HUES6 (cell line): ENCODE measurements around the gene RAP1GAP.

ENCODE experiments used
- H3K27ac ChIP-seq: 2 replicates; pipeline ENCODE4 v1.7.0; 2013; ENCODE audit warnings: low read depth, mild to moderate bottlenecking, low read length, inconsistent platforms
- H3K27me3 ChIP-seq: 2 replicates; pipeline ENCODE4 v1.6.1; 2013; ENCODE audit warnings: low read length; ENCODE audit not compliant: control insufficient read depth, insufficient read depth
- H3K36me3 ChIP-seq: 2 replicates; pipeline ENCODE4 v1.6.1; 2013; ENCODE audit warnings: low read length; ENCODE audit not compliant: control insufficient read depth, insufficient read depth
- H3K4me1 ChIP-seq: 2 replicates; pipeline ENCODE4 v1.6.1; 2013; ENCODE audit warnings: low read length; ENCODE audit not compliant: control insufficient read depth, insufficient read depth
- H3K4me3 ChIP-seq: 2 replicates; pipeline ENCODE4 v1.5.1; 2013; ENCODE audit warnings: low read depth, low read length
- H3K9ac ChIP-seq: one replicate; pipeline ENCODE4 v1.6.1; 2013; ENCODE audit warnings: mild to moderate bottlenecking, low read length
- H3K9me3 ChIP-seq: 2 replicates; pipeline ENCODE4 v1.6.1; 2013; ENCODE audit warnings: low read depth, low read length; ENCODE audit not compliant: control insufficient read depth, insufficient read depth

The RAP1GAP gene

DNA sequence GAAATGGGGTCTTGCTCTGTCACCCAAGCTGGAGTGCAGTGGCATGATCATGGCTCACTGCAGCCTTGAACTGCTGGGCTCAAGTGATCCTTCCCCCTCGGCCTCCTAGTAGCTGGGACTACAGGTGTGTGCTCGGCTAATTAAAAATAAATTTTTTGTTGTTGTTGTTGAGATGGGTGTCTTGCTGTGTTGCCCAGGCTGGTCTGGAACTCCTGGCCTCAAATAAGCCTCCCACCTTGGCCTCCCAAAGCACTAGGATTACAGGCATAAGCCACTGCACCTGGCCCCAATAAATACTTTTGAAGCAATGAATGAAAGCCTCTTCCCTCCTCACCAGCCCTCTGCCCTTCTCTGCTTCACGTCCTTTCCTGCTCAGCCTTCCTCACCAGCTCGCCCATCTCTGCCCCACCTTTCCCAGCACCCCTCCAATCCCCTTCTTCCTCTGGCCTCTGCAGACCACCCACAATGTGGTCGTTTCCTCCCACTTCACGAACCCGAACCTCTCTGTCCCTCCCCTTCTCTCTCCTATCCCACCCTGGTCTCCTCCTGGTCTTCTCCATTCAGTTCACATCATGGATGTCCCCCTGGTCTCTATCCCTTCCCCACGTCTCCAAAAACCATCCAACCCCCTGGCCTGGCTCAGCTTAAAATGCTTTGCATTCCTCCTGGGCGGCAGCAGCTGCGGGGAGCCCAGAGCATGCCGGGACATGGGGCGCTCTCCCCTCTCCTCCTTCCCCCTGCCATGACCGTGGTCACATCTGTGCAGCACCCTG is 38.4 kb downstream of the RAP1GAP start:
- H3K27ac ChIP-seq: no peak overlapping the region
- H3K9me3 ChIP-seq: no peaks in the 10 kb centered on the region
- H3K9ac ChIP-seq: no peak overlapping the region
- H3K27me3 ChIP-seq: no peaks in the 10 kb centered on the region
- peaks cover 35% of the 10 kb centered on the region for H3K4me1 ChIP-seq
- no peaks in the 10 kb centered on the region for H3K36me3 ChIP-seq
- no peak overlapping the region for H3K4me3 ChIP-seq

GRCh38 chr1:21629971-21630370 is 39.2 kb downstream of the RAP1GAP start:
- Histone ChIP-seq H3K27me3 (no peaks in the 10 kb centered on the region), H3K9ac (no peak overlapping the region), H3K27ac (no peak overlapping the region), H3K4me3 (no peak overlapping the region), H3K9me3 (no peaks in the 10 kb centered on the region), H3K36me3 (no peaks in the 10 kb centered on the region), H3K4me1 (peaks cover 32% of the 10 kb centered on the region)

- no peaks in the 10 kb centered on the region for H3K9me3 ChIP-seq
- no peak overlapping the region for H3K9ac ChIP-seq
- H3K4me3 ChIP-seq: no peak overlapping the region
- H3K4me1 ChIP-seq: peaks cover 27% of the 10 kb centered on the region
- no peaks in the 10 kb centered on the region for H3K27me3 ChIP-seq
- H3K36me3 ChIP-seq: no peaks in the 10 kb centered on the region
- H3K27ac ChIP-seq: no peak overlapping the region
These were observed 40.3 kb downstream of the RAP1GAP start for GRCh38 chr1:21628798-21629393.

- Histone ChIP-seq H3K27me3 (peaks cover 2% of the 10 kb centered on the region), H3K36me3 (no peaks in the 10 kb centered on the region), H3K4me1 (peaks cover 33% of the 10 kb centered on the region), H3K9ac (no peak overlapping the region), H3K4me3 (no peak overlapping the region), H3K27ac (no peak overlapping the region), H3K9me3 (no peaks in the 10 kb centered on the region)
These were observed 42.2 kb downstream of the RAP1GAP start for GRCh38 chr1:21626921-21627339.

- no peaks in the 10 kb centered on the region for H3K36me3 ChIP-seq
- peaks cover 15% of the 10 kb centered on the region for H3K27me3 ChIP-seq
- peaks cover 30% of the 10 kb centered on the region for H3K4me1 ChIP-seq
- H3K9ac ChIP-seq: no peak overlapping the region
- H3K4me3 ChIP-seq: no peak overlapping the region
- H3K9me3 ChIP-seq: no peaks in the 10 kb centered on the region
- H3K27ac ChIP-seq: no peak overlapping the region
These were observed 43.6 kb downstream of the RAP1GAP start for GRCh38 chr1:21625390-21626190.

- no peaks in the 10 kb centered on the region for H3K36me3 ChIP-seq
- no peak overlapping the region for H3K27ac ChIP-seq
- peaks cover 30% of the 10 kb centered on the region for H3K4me1 ChIP-seq
- H3K9ac ChIP-seq: no peak overlapping the region
- H3K4me3 ChIP-seq: no peak overlapping the region
- peaks cover 22% of the 10 kb centered on the region for H3K27me3 ChIP-seq
- no peaks in the 10 kb centered on the region for H3K9me3 ChIP-seq
These were observed 44.4 kb downstream of the RAP1GAP start for GRCh38 chr1:21624571-21625389.

- Histone ChIP-seq H3K9me3 (no peaks in the 10 kb centered on the region), H3K9ac (no peak overlapping the region), H3K27me3 (peaks cover 28% of the 10 kb centered on the region), H3K27ac (no peak overlapping the region), H3K4me3 (no peak overlapping the region), H3K36me3 (no peaks in the 10 kb centered on the region), H3K4me1 (peaks cover 32% of the 10 kb centered on the region)
These were observed 45.7 kb downstream of the RAP1GAP start for GRCh38 chr1:21623410-21623961.

GRCh38 chr1:21622466-21623315 is 46.5 kb downstream of the RAP1GAP start:
- H3K27ac ChIP-seq: no peak overlapping the region
- H3K4me3 ChIP-seq: peak overlapping the region; percentile 67
- H3K36me3 ChIP-seq: no peaks in the 10 kb centered on the region
- peaks cover 28% of the 10 kb centered on the region for H3K27me3 ChIP-seq
- H3K4me1 ChIP-seq: peaks cover 36% of the 10 kb centered on the region
- no peaks in the 10 kb centered on the region for H3K9me3 ChIP-seq
- H3K9ac ChIP-seq: peak overlapping the region; percentile 22

DNA sequence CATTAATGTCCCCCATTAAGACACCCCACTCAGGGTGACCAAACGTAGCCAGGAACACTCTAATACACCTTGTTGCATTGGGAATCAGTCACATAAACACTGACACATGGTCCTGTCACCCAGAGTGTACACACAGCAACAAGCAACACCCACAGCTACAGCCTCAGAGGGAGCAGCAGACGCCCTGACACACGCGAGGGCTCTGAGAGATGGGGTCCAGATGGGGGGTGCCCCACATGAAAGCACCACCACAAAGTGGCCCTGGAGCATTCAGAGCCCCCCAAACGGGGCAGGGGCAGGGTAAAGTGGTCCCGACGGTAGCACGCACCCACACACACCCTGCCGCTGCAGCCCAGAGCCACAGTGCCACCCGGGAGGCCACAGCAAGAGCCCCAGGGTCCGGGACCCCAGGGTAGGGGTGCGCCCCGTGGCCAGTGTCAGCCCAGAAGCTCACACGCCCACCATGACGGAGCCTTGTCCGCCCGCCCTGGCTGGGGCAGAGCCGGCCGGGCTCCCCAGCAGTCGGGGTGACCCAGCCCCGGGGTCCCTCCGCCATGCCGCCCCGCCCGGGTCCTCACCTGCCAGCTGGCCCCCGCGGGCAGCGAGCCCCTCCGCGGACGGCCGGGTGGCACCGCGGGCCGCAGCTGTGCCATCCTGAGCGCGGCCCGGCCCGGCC is 47.3 kb downstream of the RAP1GAP start:
- Histone ChIP-seq H3K9me3 (no peaks in the 10 kb centered on the region), H3K4me3 (peak overlapping the region; percentile 56), H3K27ac (no peak overlapping the region), H3K9ac (no peak overlapping the region), H3K36me3 (no peaks in the 10 kb centered on the region), H3K27me3 (peaks cover 28% of the 10 kb centered on the region), H3K4me1 (peaks cover 35% of the 10 kb centered on the region)
